Jurkat, Clone E6-1 (cell line): ENCODE measurements around the gene EEF2KMT.

ENCODE experiments used
- DNase-seq: peaks from one replicate; pipeline ENCODE4 v3.0.0-alpha.2; 2011; ENCODE audit warnings: low read depth, low spot score
- H3K4me3 ChIP-seq: 2 replicates; pipeline ENCODE4 v1.5.1; 2011; ENCODE audit warnings: mild to moderate bottlenecking, low read length, control low read depth, moderate library complexity

Gene EEF2KMT

DNA sequence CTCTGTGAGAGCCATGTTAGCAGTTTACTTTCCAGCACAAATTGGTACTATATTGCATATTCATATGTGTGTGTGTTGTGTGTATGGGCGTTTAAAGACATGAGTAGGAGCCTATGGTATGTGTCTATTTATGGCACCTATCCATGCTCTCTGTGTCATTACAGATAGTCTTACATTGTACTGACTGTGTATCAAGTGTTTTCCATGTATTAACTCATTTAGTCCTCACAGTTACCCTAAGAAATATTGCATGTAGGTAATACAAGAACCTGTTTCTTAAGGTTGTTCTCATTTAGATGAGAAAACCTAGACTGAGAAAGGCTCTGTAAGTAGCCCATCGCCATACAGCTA is 24.3 kb downstream of the EEF2KMT start:
- DNase-seq: no peak
- H3K4me3 ChIP-seq: no peak overlapping the region

- H3K4me3 ChIP-seq: peak overlapping the region; percentile 76
- no peak for DNase-seq
These were observed 25.0 kb downstream of the EEF2KMT start for GRCh38 chr16:5072334-5073278.

- DNase-seq: peak; percentile 70
- peak within 1 kb of the TSS; percentile 76 for H3K4me3 ChIP-seq
These were observed 25.8 kb downstream of the EEF2KMT start, which contains the start of gene ALG1 for GRCh38 chr16:5071681-5072333. Gene ALG1 (plus strand): TSS chr16:5071843. CDS start chr16:5071850, 7 bp downstream.

DNA sequence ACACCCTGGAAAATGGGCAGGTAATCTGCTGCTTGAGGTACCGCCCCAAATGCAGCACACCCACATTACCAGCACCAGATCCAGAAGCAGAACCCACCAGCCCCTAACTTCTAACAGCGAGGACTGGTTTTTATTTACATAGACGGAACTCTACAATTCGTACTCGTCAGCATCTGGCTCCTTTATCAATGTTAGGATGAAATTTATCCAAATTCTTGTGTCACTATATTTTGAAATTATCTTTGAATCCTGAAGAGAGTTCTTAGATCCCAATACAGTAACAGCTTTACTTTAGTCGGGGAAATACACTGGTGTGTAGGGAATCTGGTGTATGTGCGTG is 26.3 kb downstream of the EEF2KMT start:
- H3K4me3 ChIP-seq: peak overlapping the region; percentile 76
- no peak for DNase-seq

GRCh38 chr16:5070431-5071186 is 27.0 kb downstream of the EEF2KMT start:
- no peak overlapping the region for H3K4me3 ChIP-seq
- no peak for DNase-seq

DNA sequence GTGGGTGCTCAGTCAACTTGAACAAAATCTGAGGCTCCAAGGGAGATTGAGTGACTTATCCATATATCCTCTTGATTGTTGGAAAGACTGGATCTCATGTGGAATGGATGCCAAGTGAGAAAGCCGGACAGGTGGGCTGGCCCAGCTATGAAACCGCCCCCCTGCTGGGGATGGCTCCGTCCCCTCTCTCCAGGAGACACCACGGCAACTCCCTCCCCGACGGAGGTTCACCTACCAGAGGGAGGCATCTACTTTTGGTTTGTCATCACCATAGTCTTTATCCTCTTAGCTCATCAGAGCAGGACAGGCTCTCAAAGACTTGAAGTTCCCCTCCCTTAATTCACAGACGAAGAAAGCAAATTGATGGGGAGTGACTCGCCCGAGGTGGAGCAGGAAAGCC is 27.7 kb downstream of the EEF2KMT start:
- no peak for DNase-seq
- H3K4me3 ChIP-seq: no peak overlapping the region

DNA sequence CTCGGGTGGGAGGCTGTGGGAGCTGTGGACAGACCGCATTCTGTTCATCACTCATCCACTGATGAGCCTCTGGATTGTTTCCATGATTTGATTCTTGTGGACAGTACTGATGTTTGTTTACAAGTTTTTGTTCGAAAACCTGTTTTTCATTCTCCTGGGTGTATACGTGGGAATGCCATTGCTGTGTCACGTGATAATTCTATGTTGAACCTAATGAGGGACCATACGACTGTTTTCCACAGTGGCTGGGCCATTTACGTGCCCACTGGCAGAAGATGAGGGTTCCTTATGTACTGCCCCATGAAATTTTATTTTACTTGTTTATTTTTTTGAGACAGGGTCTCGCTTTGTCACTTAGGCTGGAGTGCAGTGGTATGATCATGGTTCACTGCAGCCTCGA is 28.5 kb downstream of the EEF2KMT start:
- no peak for DNase-seq
- H3K4me3 ChIP-seq: no peak overlapping the region

- no peak overlapping the region; the same call in 1 of the 2 replicates for H3K4me3 ChIP-seq
- peak; percentile 53 for DNase-seq
These were observed 31.1 kb downstream of the EEF2KMT start for GRCh38 chr16:5066511-5066910.

DNA sequence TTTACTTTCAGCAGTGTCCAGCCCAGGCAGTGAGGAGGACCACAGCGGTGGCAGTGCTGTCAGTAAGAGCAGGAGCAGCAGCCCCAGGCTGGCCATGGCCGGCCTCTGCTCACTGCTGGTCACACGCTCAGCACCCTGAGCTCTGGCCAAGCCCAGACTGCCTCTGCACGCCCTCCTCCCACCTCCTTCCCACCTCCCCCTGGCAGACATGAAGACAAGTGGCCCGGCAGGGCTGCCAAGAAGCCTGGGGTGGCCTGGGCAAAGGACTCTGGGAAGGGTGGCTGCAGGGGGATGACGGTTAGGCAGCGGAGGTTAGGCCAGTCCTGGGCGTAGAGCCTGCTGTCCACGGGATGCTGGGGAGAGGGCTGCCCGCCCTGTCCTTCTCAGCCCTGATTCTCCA is 31.8 kb downstream of the EEF2KMT start, which contains the start of gene C16orf89:
C16orf89 (minus strand) TSS at position 144 of the 400 bp plus-strand sequence; CDS start at position 96, 48 bp downstream.
- H3K4me3 ChIP-seq: no peak within 1 kb of the TSS; the same call in 1 of the 2 replicates
- no peak for DNase-seq

GRCh38 chr16:5065326-5065725 is 32.3 kb downstream of the EEF2KMT start:
- DNase-seq: no peak
- no peak overlapping the region for H3K4me3 ChIP-seq

DNA sequence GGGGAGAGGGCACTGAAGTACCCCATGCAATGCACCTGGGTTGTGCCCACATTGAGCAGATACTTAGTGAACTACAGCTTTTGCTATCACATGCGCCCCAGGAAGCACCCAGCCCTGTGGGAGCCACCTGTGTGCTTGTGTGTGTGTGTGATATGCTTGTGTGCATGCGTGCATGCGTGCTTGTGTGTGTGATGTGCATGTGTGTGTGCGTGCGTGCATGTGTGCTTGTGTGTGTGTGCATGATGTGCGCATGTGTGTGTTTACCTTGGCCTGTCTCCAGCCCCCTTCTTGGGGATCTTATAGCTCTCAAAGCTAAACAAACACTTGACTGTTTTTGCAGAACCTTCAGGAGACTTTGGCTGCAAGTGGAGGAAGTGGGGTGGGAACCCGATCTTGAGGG is 32.7 kb downstream of the EEF2KMT start:
- no peak overlapping the region for H3K4me3 ChIP-seq
- no peak for DNase-seq

- peak; percentile 65 for DNase-seq
These were observed 34.5 kb downstream of the EEF2KMT start for GRCh38 chr16:5062790-5063765.

GRCh38 chr16:5062051-5062450 is 35.5 kb downstream of the EEF2KMT start:
- no peak overlapping the region for H3K4me3 ChIP-seq
- DNase-seq: no peak

More at GRCh38 chr16:5062790-5063765, 34.5 kb downstream of the EEF2KMT start:
- no peak overlapping the region for H3K4me3 ChIP-seq

DNA sequence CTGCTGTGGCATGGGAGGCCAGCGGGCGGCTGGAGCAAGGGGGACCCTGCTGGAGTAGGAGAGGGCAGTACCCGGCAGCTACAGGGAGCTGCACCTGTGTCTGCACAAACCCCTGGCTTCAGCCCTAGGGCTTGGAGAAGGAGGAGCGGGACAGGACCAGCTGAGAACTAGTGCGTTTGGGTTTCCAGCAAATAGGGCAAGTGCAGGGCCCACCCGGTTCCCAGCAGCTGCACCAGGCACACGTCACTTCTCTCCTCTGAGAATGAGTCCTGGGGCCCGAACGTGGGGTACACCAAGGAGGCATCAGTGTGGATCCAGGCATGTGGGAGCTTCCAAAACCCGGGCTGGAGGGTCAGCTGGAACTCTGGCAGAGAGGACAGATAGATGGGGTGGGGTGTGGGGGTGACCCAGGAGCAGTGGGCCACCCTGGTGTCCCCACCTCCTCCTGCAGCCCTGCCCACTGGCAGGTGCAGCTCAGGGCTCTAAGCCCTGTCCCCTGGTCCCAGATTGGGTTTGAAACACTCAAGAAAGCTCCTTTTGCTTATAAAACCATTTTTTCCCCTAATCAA is 37.4 kb downstream of the EEF2KMT start:
- no peak for DNase-seq
- no peak overlapping the region for H3K4me3 ChIP-seq

GRCh38 chr16:5059386-5060072 is 38.1 kb downstream of the EEF2KMT start:
- no peak overlapping the region for H3K4me3 ChIP-seq
- no peak for DNase-seq

DNA sequence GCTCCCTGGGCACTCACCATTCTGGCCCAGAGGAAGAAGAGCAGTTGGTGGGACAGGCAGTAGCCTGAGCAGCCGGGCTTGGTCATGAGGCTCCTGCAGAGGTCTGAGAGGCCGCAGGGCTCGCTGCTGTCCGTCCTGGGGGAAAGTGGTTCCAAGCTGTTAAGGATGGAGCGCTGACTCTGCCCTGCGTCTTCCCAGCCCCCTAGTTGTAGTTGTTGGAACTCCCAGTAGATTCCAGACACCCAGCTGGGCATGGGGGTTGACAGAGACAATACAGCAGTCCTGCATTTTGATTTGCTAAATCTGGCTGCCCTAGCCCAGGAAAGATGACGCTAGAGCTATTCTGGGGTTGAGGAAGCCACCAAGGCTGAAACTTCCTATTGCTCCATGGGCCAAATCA is 39.1 kb downstream of the EEF2KMT start:
- no peak for DNase-seq
- H3K4me3 ChIP-seq: no peak overlapping the region

GRCh38 chr16:5056352-5056751 is 41.2 kb downstream of the EEF2KMT start:
- peak; percentile 62 for DNase-seq

More at GRCh38 chr16:5056352-5056751, 41.2 kb downstream of the EEF2KMT start:
- no peak overlapping the region for H3K4me3 ChIP-seq
